Raji (cell line): Measurements from ENCODE around the gene CPSF3.
A peak's percentile ranks its signal among the peaks of the same experiment; 100 is the strongest.

Experiments
- POLR2A ChIP-seq: IDR thresholded peaks from 2 replicates; pipeline ENCODE4 v1.6.1; 2011; ENCODE audit warnings: low read depth, low read length, control low read depth; ENCODE audit not compliant: insufficient read depth

The CPSF3 gene

DNA sequence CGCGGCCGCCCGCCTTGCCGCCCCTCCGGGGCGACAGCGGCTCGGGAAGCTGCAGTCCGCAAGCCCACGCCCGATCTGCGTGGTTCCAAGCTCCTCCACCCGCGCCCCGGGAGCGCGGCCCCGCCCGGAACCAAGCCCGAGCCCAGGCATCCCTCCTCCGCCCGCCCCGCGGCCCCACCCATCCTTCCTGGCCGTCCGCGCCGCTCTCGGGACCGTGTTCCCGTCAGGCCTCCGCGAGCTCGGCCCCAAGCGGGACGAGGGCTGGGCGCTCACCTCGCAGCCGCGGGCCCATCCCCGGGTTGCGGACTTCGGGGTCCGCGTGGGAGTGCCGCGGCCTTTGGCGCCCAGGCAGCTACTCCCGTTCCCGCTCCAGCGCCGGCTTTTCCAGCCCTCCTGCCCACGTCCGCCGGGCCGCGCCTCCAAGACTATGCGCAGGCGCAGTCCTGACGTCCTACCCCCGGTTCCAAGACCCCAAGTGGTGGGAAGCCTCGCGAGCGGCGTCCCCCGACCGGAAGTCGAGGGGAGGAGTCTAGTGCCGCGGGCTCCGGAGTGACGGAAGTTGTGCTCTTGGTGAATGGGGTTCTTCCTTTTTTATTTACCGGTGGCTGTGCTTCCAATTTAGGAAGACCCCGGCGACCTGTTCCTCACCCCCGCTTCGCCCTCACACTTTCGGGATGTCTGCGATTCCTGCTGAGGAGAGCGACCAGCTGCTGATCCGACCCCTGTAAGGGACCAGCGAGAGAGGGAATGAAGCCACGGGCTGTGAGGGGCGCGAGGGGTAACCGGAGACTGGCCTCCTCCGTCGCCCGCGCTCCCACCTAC lies at the start of gene CPSF3, which contains the start of gene ITGB1BP1:
TSS of gene CPSF3 (plus strand) at position 555 of the 822 bp plus-strand sequence. CDS start at position 675, 120 bp downstream.
TSS of gene ITGB1BP1 (minus strand) at position 429 of the 822 bp plus-strand sequence. CDS start 4,831 bp downstream, outside the sequence.
- peak; percentile 55 for TF ChIP-seq POLR2A

DNA sequence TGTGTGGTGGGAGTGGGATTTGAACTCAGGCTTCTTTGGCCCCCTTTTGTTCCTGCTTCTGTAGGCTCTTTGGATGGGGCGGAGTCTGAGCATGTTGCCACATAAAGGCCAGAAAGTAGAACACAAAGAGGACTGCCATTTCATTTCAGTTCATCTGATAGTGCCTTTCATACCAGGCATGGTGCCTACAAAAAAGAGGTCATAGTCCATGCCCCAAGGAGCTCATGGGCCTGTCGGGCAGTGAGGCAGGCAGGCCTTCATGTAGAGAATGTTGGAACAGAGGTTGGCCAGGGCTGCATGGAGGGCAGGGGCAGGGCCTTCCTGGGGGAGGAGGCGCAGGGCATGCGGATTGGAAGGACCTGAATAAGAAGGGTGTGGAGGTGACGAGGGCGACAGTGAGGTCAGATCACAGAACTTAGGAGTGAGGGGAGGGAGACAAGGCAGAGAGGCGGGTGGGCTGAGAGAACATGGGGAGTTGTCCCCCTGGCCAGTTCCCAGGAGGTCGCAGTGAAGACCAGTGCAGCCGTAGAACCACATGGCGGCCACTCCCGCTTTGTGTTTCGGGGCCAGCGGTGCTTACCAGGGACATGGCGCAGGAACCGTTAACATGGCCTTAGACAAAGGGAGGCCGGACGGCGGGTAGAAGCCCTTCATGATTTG lies 49.3 kb upstream of the CPSF3 start:
- TF ChIP-seq POLR2A = no peak

DNA sequence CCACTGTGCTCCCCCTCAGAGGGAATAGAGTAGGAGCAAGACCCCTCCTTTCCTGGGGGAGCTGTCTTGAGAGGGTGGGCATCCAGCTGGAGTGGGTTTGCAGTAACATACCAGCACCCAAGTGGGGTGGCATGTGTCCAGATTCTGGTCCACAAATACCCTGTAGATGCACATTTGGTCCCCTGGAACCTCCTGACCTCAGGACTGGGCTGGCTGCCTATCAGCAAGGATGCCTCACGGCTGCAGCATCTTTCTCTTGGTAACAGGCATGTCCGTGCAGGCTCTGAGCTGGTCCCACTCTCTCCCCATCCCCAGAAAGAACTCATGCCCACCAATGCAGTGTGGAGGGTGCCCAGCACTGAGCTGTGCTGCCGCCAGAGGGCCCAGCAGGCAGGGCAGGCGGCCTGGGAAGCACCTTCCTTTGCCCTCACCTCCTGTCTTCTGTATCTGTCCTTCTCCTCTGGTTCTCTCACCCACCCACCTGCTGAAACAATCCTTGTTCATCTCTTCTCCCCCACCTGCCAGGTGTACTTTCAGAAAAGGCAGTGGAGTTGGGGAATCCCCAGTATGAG lies 47.5 kb upstream of the CPSF3 start:
- no peak for TF ChIP-seq POLR2A

DNA sequence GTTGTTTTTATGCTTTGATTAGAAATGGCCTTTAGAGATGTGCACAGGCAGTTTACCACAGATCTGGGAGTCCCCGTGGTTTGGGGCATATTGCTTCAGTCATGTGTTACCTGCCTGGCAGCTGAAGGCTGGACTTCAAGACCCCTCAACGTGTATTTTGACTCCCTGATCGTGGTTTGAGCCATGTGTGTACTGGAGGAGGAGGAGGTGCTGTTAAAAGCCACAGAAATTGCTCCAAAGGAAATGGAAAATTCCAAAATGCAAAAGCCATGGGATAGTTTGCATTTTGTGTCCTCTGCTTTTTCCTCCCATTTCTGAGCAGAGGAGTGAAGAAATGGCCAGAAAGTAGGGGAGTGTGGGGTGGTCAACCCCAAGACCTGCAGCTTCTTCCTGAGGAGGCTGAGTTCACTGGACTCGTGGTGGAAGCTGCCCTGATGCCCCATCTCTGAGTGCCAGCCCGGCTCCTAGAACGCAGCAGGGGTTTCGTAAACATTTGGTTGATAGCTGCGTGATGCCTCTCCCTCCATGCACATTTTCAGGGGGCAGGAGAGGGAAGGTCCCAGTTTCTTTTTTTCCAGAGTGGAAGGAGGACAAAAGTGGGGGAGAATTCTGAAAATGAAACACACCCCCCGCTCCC lies 45.9 kb upstream of the CPSF3 start:
- no peak for TF ChIP-seq POLR2A

DNA sequence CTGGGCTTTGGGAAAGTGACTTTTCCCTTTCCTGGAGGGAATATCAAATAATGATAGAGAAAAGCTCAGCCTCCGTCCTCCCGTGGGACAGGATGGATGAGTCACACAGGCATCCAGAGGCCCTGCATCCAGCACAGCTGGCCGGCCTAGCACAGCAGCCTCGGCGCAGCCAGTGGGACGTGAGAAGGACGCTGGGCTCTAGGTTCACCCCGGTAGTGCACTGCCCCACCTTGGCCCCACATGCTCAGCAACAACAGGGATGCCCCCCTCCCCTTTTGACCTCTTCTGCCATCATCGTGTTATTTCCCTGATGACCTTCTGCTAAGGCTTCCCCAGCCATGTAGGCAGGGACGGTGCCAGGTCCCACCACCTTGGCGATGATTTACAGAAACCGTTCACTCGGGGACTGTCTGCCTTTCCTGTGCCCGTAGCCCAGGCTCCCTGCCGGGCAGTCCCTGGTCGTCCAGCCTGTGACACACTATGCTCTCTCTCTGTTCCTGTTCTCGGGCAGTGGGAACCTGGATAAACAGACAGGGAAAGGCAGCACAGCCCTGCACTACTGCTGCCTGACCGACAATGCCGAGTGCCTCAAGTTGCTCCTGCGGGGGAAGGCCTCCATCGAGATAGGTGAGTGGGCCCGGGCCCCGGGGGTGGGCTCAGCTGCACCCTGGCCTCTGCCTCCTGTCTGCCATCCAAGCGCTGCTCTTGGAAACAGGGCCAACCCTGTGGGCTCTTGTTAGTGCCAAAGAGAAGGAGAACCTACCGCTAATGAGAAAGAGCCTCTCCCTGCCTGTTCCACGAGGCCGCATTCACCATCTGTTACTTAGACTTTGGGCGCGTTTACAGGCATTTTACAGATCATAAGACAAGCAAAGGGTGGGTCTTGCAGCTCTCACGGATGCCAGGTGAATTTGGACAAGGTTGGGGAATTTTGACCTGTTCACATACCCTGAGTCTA lies 44.7 kb upstream of the CPSF3 start:
- no peak for TF ChIP-seq POLR2A

DNA sequence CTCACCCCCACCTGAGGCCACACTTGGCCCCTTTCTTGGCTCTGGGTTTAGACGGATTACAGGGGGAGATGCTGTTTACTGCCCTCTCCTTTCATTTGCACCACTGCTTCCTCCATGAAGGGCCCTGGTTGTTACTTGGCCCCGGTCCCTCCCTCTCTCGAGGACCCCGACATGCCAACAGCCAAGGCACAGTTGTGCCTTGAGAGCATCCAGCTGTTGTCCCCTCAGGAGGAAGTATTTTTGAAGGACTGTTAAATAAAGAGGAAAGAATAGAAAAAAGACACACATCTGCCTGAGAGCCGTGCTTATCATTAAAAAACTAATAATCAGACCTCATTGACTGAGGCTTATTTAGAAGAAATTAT lies 44.1 kb upstream of the CPSF3 start:
- no peak for TF ChIP-seq POLR2A

DNA sequence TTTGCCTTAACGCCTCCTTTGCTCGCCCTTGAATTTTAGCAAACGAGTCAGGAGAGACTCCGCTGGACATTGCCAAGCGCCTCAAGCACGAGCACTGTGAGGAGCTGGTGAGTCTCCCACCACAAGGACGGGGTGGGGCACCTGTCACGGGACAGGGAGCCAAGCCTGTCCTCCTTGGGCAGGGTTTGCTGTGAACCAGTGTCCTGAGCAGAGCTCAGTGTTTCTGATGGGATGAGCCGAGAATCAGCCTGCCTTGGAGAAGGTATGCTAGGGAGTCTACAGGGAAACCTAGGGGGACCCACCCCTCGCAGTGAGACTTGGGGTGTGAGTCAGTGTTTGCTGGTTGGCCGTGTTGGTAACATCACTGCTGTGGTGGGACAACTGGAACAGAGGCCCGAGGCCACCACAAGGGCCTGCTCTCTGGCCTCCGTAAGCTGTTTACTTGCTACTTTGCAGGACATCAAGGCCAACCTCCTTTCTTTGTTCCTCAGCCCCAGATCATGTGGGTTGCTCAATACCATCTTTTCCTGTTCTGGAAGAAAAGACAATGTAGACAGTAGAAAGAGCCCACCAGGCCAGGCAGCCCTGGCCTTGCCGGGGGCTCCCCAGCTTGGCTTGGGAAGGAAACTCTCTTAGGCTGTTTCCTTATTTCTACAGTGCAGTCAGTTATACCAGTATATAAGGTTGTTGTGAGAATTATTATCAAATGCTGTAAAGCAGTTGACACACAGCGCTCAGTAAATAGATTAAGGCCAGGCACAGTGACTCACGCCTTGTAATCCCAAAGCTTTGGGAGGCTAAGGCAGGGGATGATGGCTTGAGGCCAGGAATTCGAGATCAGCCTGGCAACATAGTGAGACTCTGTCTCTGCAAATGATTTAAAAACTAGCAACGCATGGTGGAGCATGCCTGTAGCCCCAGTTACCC lies 42.5 kb upstream of the CPSF3 start:
- TF ChIP-seq POLR2A = no peak

DNA sequence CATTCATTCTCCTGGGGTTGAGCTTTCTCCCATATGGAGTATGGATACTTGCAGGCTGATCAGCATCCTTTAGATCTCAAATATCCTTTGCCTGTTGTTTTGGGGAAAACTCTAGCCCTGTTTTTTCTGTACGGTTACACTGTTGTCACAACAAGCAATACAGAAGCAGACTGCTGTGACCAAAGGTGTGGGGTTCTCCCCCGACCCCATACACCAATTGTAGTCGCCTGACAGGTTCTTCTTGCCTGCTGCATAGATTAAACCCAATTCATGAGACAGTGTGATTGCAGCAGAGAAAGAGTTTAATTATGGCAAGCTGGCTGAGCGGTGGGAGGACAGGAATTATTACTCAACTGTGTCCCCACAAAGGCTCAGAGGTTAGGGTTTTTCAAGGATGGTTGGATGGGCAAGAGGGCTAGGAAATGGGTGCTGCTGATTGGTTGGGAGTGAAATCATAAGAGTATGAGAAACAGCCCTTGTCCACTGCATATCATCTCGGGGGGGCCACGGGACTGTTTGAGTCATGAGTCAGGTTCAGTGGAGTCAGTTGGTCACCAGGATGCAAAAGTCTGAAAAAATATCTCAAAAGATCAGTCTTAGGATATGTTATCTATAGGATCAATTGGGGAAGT lies 40.7 kb upstream of the CPSF3 start:
- TF ChIP-seq POLR2A = no peak

DNA sequence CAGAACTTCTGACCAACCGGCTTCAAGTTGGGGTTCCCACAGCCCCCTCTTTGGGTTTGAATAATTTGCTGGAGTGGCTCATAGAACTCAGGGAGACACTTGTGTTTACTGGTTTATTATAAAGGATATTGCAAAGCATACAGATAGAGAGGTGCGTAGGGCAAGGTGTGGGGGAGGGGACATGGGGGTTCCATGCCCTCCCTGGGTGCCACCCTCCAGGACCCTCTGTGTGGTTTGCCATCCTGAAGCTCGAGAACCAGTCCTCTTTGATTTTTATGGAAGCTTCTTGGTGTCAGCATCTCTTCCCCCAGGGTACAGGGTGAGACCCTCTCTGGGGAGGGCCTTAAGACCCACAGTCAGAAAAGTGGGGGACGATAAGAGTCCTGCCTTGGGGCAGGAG lies 38.9 kb upstream of the CPSF3 start:
- no peak for TF ChIP-seq POLR2A

DNA sequence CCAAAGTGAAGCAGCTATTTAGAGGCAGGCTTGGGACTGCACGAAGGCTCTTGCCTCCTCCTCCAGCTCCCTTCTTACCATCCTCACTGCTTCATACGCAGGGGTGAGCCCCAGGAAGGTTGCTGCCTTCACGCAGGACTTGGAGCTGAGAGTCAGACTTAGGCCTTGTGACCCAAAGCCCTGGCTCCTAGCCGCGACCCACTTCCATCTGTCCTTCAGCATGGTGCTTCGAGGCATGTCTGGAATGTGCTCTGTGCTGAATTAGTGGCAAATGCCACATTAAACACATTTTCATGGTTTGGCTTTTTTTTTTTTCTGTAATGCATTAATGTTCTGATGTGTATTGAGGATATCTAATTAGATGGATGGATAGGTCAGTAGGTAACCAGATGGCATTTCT lies 37.6 kb upstream of the CPSF3 start:
- TF ChIP-seq POLR2A = no peak

DNA sequence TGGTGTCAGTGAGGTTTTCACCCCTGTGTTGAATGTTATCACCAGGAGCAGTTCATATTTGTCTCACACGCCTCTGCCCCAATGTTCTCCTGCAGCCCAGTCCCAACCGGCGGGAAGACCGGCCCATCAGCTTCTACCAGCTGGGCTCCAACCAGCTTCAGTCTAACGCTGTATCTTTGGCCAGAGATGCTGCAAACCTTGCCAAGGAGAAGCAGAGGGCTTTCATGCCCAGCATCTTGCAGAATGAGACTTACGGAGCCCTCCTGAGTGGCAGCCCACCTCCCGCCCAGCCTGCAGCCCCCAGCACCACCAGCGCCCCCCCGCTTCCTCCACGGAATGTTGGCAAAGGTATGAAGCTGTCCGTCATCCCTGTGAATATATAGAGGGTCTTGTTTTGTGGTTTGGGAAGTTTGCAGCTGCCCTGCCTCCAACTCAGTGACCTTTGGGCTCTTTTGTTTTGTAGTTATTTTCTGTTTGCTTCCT lies 35.2 kb upstream of the CPSF3 start:
- TF ChIP-seq POLR2A = no peak

DNA sequence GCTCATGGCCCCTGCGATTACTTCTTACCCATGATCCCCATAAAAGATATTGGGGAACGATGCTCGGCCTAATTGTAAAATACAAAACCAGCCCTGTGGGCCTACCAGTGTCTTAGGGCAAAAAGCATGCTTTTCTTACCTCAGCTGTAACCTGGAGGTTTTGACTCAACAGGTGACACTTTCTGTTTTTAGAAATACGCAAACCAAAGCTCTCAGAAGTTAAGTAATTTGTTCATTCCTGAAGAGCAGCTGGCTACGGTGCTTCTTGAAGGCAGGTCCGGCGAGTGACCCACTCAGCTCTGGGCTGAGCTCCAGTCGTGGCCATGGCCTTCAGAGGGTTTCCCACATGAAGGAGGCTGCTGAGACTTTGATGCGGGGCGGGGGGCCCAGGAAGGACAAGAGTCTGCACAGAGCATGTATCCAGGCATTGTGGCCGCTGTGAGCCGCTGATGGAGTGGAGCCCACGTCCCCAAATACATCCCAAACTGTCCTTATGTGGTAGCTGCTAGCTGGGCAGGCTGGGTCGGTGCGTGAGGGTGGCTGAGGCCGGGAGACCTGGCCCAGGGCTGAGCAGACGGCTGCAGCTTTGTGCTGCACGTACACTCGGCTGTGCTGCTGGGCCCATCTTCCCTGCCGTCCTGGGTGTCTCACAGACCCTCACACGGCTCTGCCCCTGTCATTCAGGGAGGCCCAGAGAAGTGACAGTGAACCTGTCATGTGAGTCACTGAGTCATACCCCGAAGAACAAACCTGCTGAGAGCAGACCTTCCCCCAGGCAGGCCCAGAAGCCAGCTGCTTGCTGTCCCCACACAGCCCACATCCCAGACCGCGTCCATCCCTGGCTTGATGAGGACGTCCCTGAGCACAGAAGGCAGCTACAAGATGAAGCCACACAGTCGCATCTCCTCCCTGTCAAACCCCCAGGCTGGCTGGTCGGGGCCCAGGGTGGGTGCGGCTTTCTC lies 34.2 kb upstream of the CPSF3 start:
- TF ChIP-seq POLR2A = no peak
